ENCODE results near the gene ZSWIM9.
A peak's percentile ranks its signal among the peaks of the same experiment; 100 is the strongest.
"Not testable (repeated sequence)": the region's sequence is repeated elsewhere in the genome, so short reads cannot be mapped to it uniquely, and the experiment has no call there.

ZSWIM9 gene

GRCh38 chr19:48221628-48222027, 51.1 kb downstream of the ZSWIM9 start:
- DNase-seq: no peak

DNA sequence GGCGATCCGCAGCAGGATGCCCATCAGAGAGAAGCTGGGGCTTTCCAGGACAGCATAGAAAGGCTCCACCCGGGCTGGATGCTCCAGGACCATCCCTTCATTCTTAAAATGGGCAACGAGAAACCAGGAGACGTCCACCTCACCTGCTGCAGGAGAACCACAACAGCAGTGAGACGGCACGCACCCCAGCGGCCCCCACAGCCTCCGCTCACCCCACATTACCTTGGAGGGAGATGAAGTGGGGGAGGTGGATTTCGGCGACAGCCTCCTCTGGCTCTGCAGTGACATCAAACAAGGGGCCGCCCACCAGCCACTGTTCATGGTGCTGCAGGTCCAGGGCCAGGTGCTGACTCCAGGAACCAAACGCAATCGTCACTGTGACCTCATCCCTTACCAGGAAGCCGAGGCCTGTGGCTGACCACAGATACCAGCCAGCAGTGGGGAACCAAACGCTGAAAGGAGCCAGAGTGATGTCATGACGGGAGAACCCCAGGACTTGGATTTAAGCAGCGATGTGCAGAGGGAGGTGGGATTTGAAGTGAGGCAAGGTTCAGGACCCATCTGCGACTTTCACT, 60.2 kb downstream of the ZSWIM9 start:
- no peak for DNase-seq

GRCh38 chr19:48237057-48237456, 66.6 kb downstream of the ZSWIM9 start:
- DNase-seq: no peak

DNA sequence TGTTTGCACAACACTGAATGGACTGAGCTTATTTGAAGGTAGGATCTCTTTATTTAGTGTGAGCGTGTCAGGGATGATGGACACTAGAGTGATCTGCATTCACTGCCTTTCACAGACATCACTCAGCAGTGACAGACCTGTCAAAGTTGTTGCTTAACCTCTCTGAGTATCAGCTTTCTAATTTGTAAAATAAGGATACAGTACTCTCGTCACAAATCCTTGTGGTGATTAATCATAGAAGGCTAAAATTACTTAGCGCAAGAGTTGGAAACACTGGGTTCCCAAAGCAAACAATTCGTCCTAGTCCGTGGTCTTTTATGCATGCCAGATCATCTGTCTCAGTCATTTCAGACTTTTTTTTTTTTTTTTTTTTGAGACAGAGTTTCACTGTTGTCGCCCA, 68.6 kb downstream of the ZSWIM9 start:
- DNase-seq: no peak

DNA sequence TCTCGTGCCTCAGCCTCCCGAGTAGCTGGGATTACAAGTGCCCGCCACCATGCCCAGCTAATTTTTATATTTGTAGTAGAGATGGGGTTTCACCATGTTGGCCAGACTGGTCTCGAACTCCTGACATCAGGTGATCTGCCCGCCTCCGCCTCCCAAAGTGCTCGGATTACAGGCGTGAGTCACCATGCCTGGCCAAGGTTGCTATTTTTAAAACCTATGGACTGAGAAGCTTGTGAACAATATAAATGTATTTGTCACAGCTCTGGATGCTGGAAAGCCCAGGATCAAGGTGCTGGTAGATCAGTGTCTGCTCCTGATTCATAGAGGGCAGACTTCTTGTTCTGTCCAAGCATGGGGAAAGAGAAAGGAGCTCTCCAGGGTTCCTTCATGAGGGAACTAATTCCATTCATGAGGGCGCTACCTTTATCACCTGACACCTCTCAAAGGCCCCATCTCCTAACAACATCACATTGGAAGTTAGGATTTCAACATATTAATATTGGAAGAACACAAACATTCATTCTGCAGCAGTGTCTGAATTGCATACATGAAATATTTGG, 69.2 kb downstream of the ZSWIM9 start:
- DNase-seq: no peak

DNA sequence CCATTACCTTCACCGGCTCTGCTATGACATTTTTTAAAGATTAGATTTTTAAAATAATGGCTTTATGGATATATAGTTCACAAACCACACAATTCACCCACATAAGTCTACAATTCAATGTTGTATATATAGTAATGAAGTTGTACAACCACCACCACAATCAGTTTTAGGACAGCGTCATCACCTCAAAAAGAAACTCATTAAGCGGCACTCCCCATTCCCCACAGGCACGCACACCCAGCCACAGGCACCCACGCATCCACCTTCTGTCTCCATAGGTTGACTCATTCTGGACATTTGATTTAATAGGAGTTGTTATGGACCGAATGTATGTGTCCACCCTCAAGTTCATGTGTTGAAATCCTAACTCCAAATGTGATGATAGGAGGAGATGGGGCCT, 71.3 kb downstream of the ZSWIM9 start:
- not testable (repeated sequence) for DNase-seq

- peak; percentile 65 for DNase-seq
Measured at GRCh38 chr19:48244281-48244680, 73.8 kb downstream of the ZSWIM9 start.

- DNase-seq: no peak
Measured at GRCh38 chr19:48246101-48246500, 75.6 kb downstream of the ZSWIM9 start.

- no peak for DNase-seq
Measured at GRCh38 chr19:48247212-48247611, 76.7 kb downstream of the ZSWIM9 start.
